ENCODE data around the gene COPS3.

COPS3 gene

GRCh38 chr17:17246879-17247278, 34.2 kb downstream of the COPS3 start:
- Histone ChIP-seq H3K4me1 (ENCODE audit: control insufficient read depth in 1 of 2, insufficient read depth in 1 of 2, low read depth in 1 of 2, low read length in 1 of 2) (no peaks in the 10 kb centered on the region), H3K36me3 (peaks cover 64% of the 10 kb centered on the region), H3K4me3 (ENCODE audit: low read depth in 1 of 2, low read length in 1 of 2) (no peak overlapping the region), H3K9me3 (no peaks in the 10 kb centered on the region), H3K27me3 (no peaks in the 10 kb centered on the region), H3K27ac (no peak overlapping the region)
- TF ChIP-seq CTCF (IDR thresholded peaks at IDR 0.05): no peak

GRCh38 chr17:17243163-17243562, 37.9 kb downstream of the COPS3 start:
- no peak overlapping the region for H3K4me3 ChIP-seq (ENCODE audit: low read depth in 1 of 2, low read length in 1 of 2)
- TF ChIP-seq CTCF (IDR thresholded peaks at IDR 0.05): no peak
- H3K27ac ChIP-seq: no peak overlapping the region
- H3K36me3 ChIP-seq: peaks cover 28% of the 10 kb centered on the region
- H3K4me1 ChIP-seq (ENCODE audit: control insufficient read depth in 1 of 2, insufficient read depth in 1 of 2, low read depth in 1 of 2, low read length in 1 of 2): peaks cover 3 to 5% of the 10 kb centered on the region in 2 experiments
- no peaks in the 10 kb centered on the region for H3K9me3 ChIP-seq
- no peaks in the 10 kb centered on the region for H3K27me3 ChIP-seq

- Histone ChIP-seq H3K4me3 (ENCODE audit: low read depth in 1 of 2, low read length in 1 of 2) (no peak overlapping the region), H3K9me3 (no peaks in the 10 kb centered on the region), H3K27me3 (no peaks in the 10 kb centered on the region), H3K4me1 (ENCODE audit: control insufficient read depth in 1 of 2, insufficient read depth in 1 of 2, low read depth in 1 of 2, low read length in 1 of 2) (peaks cover 7 to 9% of the 10 kb centered on the region in 2 experiments), H3K36me3 (peaks cover 19% of the 10 kb centered on the region), H3K27ac (no peak overlapping the region)
- no peak for TF ChIP-seq CTCF (IDR thresholded peaks at IDR 0.05)
Measured at GRCh38 chr17:17242246-17242645, 38.8 kb downstream of the COPS3 start.

GRCh38 chr17:17241656-17242055, 39.4 kb downstream of the COPS3 start:
- Histone ChIP-seq H3K4me1 (ENCODE audit: control insufficient read depth in 1 of 2, insufficient read depth in 1 of 2, low read depth in 1 of 2, low read length in 1 of 2) (peaks cover 7 to 9% of the 10 kb centered on the region in 2 experiments), H3K36me3 (peaks cover 13% of the 10 kb centered on the region), H3K4me3 (ENCODE audit: low read depth in 1 of 2, low read length in 1 of 2) (no peak overlapping the region), H3K27ac (no peak overlapping the region), H3K9me3 (no peaks in the 10 kb centered on the region), H3K27me3 (no peaks in the 10 kb centered on the region)
- no peak for TF ChIP-seq CTCF (IDR thresholded peaks at IDR 0.05)

GRCh38 chr17:17239832-17240231, 41.2 kb downstream of the COPS3 start:
- TF ChIP-seq CTCF (IDR thresholded peaks at IDR 0.05): no peak
- no peak overlapping the region for H3K27ac ChIP-seq
- H3K27me3 ChIP-seq: no peaks in the 10 kb centered on the region
- H3K4me1 ChIP-seq (ENCODE audit: control insufficient read depth in 1 of 2, insufficient read depth in 1 of 2, low read depth in 1 of 2, low read length in 1 of 2): peaks cover 20 to 24% of the 10 kb centered on the region in 2 experiments
- no peak overlapping the region for H3K4me3 ChIP-seq (ENCODE audit: low read depth in 1 of 2, low read length in 1 of 2)
- H3K9me3 ChIP-seq: no peaks in the 10 kb centered on the region
- H3K36me3 ChIP-seq: no peaks in the 10 kb centered on the region
